HEK293T (cell line): ENCODE data around the gene GFY.

Source experiments
- FOXK2 ChIP-seq: fragments of 450-650 bp; IDR thresholded peaks from 2 replicates; pipeline ENCODE4 v1.6.1; 2016; ENCODE audit warnings: mild to moderate bottlenecking
- LEF1 ChIP-seq: fragments of 450-650 bp; IDR thresholded peaks from 2 replicates; pipeline ENCODE4 v1.6.1; 2017; ENCODE audit warnings: mild to moderate bottlenecking, borderline replicate concordance

GRCh38 chr19:49441210-49441959 is 16.2 kb downstream of the GFY start, which contains the start of gene SLC17A7:
- TF ChIP-seq FOXK2: no peak
- TF ChIP-seq LEF1: no peak
